HTERT RPE-1 (cell line): Measurements from ENCODE around the gene APOE.
"Not testable (repeated sequence)": the region's sequence is repeated elsewhere in the genome, so short reads cannot be mapped to it uniquely, and the experiment has no call there.

Experiments
- in situ Hi-C: fragments of 300-500 bp; cut with MboI; formaldehyde crosslinking; loops from 4 replicates; pipeline ENCODE4 v1.14.3; 2020; ENCODE audit warnings: low sequenced_read_pairs

The APOE gene

GRCh38 chr19:44908836-44909261 lies 3.3 kb downstream of the APOE start:
- in situ Hi-C loops, result no loop called here

- in situ Hi-C loops, result no loop called here
Observed at GRCh38 chr19:44909775-44910174, 4.2 kb downstream of the APOE start.

DNA sequence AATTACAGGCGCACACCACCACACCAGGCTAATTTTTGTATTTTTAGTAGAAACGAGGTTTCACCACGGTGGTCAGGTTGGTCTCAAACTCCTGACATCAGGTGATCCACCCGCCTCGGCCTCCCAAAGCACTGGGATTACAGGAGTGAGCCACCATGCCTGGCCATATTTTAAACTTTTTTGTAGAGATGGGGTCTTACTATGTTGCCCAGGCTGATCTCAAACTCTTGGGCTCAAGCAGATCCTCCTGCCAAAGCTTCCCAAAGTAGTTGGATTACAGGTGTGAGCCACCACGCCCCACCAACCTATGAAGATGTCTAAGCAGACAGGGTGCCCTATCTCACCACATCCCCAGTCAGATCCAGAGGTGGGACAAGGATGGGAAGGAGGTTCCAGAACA lies 6.3 kb downstream of the APOE start:
- in situ Hi-C loops, result not testable (repeated sequence)

- in situ Hi-C loops, result no loop called here
Observed at GRCh38 chr19:44912854-44913253, 7.3 kb downstream of the APOE start.

GRCh38 chr19:44913512-44914432 lies 8.2 kb downstream of the APOE start:
- in situ Hi-C loops, result not testable (repeated sequence)

- in situ Hi-C loops, result not testable (repeated sequence)
Observed at GRCh38 chr19:44914433-44915206, 9.0 kb downstream of the APOE start, which contains the start of gene APOC1. Gene APOC1 (plus strand): TSS chr19:44914608. CDS start chr19:44914892, 284 bp downstream.

DNA sequence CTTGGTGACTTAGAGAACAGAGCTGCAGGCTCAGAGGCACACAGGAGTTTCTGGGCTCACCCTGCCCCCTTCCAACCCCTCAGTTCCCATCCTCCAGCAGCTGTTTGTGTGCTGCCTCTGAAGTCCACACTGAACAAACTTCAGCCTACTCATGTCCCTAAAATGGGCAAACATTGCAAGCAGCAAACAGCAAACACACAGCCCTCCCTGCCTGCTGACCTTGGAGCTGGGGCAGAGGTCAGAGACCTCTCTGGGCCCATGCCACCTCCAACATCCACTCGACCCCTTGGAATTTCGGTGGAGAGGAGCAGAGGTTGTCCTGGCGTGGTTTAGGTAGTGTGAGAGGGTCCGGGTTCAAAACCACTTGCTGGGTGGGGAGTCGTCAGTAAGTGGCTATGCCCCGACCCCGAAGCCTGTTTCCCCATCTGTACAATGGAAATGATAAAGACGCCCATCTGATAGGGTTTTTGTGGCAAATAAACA lies 18.7 kb downstream of the APOE start:
- in situ Hi-C loops, result no loop called here

- in situ Hi-C loops, result no loop called here
Observed at GRCh38 chr19:44925114-44925891, 19.7 kb downstream of the APOE start.

DNA sequence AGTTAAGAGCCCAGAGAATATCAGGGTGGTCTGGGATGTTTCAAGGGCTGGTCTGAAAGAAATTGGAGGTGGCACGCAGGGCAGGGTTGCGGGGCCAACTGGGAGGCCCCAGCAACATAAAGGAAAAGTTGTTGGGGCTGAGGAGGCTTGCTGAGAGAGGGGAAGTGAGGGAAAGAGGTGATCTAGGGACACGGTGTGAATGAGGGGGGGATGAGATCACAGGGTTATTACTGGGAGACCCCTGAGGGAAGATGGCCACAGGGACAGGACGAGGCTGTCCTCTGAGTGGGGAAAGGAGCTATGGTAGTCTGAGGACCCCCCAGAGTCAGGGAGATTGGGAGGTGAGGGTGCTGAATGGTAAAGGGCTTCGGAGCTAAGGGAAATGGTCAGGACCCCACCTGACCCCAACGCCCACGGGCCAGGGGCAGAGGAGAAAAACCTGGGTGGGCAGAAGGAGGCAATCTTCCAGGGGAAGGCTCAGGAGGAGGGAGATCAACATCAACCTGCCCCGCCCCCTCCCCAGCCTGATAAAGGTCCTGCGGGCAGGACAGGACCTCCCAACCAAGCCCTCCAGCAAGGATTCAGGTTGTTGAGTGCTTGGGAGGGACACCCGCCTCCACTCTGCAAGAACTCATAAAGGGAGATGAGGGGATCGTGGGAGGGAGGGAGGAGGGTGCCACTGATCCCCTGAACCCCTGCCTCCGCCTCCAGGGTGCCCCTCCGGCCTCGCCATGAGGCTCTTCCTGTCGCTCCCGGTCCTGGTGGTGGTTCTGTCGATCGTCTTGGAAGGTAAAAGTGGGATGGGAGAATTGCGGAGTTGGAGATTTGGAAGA lies 20.9 kb downstream of the APOE start:
- in situ Hi-C loops, result not testable (repeated sequence)

DNA sequence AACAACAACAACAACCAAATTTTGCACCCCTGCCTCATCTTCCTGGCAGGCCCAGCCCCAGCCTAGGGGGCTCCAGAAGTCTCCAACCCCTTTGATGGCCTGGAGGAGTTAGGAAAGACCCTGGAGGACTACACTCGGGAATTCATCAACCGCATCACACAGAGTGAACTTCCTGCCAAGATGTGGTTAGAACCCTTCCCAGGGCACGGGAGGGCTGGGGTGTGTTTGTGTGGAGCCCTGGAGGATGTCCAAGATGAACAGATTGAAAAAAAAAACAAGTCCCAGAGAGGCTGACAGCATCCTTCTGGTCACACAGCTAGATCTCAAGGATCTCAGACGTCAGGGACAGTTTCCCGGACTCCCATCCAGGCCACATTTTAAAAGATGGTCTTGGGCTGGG lies 22.1 kb downstream of the APOE start:
- in situ Hi-C loops, result no loop called here

DNA sequence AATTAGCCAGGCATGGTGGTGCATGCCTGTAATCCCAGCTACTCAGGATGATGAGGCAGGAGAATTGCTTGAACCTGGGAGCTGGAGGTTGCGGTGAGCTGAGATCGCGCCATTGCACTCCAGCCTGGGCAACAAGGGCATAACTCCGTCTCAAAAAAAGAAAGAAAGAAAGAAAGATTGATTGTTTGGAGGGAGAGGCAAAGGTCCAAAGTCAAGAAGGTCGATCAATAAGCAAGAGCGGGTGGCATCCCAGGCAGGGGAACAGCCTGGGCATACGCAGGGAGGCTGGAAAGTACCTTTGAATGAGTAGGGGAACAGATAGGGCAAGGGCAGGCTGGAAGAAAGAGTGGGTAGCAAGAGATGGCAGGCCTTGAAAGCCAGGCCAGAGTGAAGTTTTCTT lies 24.5 kb downstream of the APOE start:
- in situ Hi-C loops, result no loop called here

- in situ Hi-C loops, result no loop called here
Observed at GRCh38 chr19:44931541-44931940, 25.9 kb downstream of the APOE start.

DNA sequence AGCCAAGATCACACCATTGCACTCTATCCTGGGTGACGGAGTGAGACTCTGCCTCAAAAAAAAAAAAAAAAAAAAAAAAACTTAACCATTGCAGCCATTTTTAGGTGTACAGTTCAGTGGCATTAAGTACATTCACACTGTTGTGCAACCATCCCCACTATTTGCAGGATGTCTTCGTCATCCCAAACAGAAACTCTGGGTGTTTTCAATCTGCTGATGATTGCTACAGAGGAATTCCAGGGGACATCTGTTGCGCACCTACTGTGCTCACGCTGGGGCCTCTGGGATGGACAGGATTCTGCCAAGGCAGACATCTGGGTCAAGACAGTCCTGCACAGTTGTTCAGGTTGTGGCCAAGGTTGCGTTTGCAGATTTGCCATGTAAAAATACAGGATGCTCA lies 34.1 kb downstream of the APOE start:
- in situ Hi-C loops, result no loop called here

GRCh38 chr19:44942067-44942571 lies 36.5 kb downstream of the APOE start, which contains the start of gene APOC4:
Gene APOC4 (plus strand): TSS chr19:44942237. CDS start chr19:44942278, 41 bp downstream.
- in situ Hi-C loops, result no loop called here

DNA sequence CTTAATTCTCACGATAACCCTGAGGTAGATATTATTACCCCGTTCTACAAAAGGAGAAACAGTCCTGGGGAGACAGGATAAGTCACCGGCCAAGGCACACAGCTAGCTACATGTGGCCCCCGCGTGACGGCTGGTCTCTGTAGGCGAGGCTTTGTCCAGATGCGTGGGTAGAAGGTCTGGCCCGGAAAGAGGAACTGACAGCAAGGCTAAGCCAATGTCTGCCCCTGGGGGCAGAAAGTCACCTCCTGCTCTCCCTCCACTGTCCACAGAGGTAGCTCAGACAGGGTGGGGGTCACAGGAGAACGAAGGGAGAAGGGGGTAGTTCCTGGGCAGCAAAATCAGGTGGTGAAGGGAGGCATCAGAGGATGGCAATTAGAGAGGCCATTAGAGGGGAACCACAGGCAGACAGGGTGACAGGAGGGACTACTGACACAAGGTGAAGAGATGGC lies 38.2 kb downstream of the APOE start:
- in situ Hi-C loops, result no loop called here

- in situ Hi-C loops, result no loop called here
Observed at GRCh38 chr19:44947041-44947581, 41.5 kb downstream of the APOE start.

GRCh38 chr19:44948237-44948636 lies 42.6 kb downstream of the APOE start:
- in situ Hi-C loops, result no loop called here

DNA sequence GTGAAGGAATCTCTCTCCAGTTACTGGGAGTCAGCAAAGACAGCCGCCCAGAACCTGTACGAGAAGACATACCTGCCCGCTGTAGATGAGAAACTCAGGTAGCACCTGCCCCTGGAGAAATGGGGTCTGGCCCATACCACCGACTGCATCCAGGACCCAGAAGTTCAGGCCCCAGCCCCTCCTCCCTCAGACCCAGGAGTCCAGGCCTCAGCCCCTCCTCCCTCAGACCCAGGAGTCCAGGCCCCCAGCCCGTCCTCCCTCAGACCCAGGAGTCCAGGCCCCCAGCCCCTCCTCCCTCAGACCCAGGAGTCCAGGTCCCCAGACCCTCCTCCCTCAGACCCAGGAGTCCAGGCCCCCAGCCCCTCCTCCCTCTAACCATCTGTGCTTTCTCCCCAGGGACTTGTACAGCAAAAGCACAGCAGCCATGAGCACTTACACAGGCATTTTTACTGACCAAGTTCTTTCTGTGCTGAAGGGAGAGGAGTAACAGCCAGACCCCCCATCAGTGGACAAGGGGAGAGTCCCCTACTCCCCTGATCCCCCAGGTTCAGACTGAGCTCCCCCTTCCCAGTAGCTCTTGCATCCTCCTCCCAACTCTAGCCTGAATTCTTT lies 43.3 kb downstream of the APOE start:
- in situ Hi-C loops, result no loop called here

DNA sequence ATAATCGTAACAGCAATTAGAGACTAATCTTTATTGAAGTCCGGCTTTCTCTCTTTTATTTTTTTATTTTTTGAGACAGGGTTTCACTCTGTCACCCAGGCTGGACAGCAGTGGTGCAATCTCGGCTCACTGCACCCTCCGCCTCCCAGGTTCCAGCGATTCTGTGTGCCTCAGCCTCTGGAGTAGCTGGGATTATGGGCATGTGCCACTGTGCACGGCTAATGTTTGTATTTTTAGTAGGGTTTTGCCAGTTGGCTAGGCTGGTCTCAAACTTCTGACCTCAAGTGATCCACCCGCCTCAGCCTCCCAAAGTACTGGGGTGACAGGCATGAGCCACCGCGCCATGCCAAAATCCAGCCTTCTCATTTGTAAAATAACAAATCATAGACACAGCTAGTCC lies 44.0 kb downstream of the APOE start:
- in situ Hi-C loops, result no loop called here
